Stimulated activated CD4-positive, alpha-beta T cell treated with anti-CD3 and anti-CD28 coated beads, Interleukin-2, amount 100 ng/mL, for 4 hours (primary cell): ENCODE measurements around the gene SENP8.
"Not testable (repeated sequence)": the region's sequence is repeated elsewhere in the genome, so short reads cannot be mapped to it uniquely, and the experiment has no call there.

Experiments
- DNase-seq: peaks from one replicate; pipeline ENCODE4 v3.0.0-alpha.2; 2020; ENCODE audit warnings: low read depth

SENP8 gene

DNA sequence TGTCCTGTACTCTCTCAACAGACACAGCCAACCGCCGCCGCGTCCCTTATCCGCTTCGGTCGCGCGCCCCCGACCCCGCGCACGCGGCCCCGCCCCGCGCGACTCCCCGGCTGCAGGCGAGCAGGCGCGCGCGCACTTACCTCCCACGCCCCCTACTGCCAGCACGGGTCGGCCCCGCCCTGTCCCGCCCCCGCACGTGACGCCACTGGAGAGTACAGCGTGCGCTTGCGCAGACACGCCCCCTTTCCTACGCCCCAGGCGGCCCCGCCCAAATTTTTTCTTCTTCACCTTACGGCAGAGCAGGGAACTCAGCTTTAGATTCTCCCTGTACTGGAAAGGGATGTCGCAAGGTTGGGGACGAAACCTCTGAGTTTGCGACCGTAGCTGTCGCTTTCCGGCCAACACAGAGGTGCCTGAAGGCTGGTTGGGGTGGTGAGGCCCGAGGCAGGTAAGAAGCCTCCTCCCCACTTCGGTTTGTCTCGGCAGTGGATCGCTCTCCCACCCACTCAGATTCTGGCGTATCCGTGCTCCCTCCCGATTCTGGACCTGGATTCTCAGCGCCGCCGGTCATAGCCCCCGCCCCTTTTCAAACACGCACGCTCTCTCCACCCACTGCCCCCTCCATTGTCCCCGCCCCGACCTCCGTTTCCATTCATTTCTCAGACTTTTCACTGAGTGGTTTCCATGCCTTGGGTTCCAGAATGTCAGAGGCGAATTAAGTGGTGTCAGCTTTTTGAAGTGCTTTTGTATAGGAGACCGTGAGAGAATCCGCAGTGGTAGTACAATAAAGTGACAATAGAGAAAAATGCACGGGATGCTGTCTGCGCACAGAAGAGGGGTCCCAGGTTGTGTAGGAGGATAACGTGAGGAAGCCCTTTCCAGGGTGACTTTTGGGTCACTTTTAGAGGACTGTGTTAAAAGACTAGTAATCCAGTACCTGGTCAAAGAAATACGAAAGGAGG lies at the start of gene SENP8, which contains the start of gene MYO9A:
SENP8 (plus strand) TSS at position 387 of the 962 bp plus-strand sequence. CDS start 21,221 bp downstream, outside the sequence.
MYO9A (minus strand) TSS at position 134 of the 962 bp plus-strand sequence. CDS start 71,587 bp downstream, outside the sequence.
- DNase-seq: peak; percentile 99

DNA sequence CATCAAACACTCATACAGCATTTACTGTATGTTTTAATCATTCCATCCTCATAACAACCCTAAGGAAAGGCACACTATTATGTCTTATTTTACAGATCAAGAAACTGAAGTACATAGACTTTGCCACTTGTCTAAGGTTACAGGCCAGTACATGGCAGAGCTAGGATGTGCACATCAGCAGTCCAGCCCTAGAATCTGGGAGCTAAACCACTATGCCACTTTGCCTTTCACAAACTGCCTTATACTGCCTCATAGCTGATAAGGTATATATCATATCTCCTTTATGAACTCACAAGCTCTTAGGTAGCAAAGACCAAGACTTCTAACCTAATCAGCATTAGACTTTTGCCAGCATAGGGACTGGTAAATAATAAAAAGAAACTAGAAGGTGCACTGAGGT lies 49.3 kb upstream of the SENP8 start:
- DNase-seq: no peak

DNA sequence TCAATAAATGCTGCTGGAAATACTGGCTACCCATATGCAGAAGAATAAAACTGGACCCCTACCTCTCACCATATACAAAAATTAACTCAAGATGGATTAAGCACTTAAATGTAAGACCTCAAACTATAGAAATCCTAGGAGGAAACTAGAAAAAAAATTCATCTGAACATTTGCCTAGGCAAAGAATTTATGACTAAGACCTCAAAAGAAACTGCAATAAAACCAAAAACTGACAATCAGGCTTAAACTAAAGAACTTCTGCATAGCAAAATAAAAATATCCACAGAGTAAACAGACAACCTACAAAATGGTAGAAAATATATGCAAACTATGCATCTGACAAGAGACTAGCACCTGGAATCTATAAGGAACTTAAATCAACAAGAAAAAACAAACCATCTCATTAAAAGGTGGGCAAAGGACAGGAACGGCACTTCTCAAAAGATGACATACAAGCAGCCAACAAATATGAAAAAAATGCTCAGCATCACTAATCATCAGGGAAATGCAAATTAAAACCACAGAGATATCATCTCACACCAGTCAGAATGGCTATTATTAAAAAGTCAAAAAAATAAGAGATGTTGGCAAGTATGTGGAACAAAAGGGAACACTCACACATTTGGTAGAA lies 47.3 kb upstream of the SENP8 start:
- no peak for DNase-seq

DNA sequence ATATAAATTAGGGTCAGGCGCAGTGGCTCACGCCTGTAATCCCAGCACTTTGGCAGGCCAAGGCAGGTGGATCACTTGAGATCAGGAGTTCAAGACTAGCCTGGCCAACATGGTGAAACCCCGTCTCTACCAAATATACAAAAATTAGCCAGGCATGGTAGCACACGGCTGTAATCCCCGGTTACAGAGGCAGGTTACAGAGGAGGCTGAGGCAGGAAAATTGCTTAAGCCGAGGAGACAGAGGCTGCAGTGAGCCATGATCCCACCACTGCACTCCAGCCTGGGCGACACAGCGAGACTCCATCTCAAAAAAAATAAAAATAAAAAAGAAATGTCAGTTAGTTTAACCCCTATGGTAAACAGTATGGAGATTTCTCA lies 46.8 kb upstream of the SENP8 start:
- DNase-seq: not testable (repeated sequence)

DNA sequence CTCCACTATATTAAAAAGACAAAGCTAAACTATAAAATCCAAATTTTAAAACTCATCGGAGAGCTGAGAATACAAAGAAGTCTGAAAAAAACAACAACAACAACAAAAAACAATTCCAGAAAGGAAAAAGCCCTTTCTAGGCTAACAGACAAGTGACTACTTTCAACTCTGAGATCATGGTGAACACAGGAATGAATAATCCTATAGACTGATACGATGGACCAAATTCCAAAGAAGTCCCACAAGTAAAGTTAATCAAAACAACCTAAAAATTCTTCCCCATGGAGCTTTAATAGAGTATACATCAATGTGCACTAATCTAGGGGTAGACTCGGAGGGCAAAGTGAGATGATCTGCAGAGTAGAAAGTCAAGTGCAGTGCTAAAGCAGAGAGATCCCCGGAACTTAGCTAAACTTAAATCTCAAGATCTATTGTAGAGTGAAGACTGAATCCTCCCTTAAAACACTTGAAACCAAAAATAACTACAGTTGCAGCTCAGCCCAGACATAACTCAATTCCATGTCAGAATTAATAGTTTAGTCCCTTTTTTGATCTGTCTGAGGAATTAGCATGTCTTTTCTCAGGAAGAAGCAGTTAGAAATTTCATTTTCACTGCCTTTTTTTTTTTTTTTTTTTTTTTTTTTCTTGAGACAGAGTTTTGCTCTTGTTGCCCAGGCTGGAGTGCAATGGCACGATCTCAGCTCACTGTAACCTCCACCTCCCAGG lies 43.7 kb upstream of the SENP8 start:
- DNase-seq: no peak

DNA sequence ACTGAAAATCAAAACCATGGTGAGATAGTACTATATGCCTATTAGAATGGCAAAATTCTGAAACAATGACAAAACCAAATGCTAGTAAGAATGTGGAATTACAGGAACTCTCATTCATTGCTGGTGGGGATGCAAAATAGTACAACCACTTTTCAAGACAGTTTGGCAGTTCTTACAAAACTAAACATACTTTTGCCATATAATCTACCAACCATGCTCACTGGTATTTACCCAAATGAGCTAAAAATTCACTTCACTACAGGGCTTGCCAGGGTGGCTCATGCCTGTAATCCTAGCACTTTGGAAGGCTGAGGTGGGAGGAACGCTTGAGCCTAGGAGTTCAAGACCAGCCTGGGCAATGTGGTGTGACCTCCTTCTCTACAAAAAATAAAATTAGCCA lies 40.3 kb upstream of the SENP8 start:
- no peak for DNase-seq

DNA sequence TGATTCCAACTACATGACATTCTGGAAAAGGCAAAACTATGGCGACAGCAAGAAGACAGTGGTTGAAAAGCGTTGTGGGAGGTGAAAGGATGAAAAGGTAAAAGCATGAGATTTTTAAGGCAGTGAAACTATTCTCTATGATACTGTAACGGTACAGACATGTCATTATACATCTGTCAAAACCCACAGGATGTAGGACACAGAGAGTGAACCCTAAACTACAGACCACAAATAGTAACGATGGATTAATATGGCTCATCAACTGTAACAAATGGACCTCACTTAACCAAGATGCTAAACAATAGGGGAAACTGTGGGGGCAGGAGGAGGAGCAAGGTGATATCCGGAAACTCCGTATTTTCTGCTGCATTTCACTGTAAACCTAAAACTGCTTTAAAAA lies 39.3 kb upstream of the SENP8 start:
- DNase-seq: no peak

DNA sequence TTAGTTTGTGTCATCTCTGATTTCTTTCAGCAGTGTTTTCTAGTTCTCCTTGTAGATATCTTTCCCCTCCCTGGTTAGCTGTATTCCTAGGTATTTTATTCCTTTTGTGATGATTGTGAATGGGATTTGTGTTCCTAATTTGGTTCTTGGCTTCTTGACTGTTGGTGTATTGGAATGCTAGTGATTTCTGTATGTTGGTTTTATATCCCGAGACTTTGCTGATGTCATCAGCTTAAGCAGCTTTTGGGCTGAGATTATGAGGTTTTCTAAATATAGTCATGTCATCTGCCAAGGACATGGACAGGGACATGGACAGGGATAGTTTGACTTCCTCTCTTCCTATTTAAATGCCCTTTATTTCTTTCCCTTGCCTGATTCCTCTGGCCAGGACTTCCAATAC lies 36.0 kb upstream of the SENP8 start:
- DNase-seq: no peak

DNA sequence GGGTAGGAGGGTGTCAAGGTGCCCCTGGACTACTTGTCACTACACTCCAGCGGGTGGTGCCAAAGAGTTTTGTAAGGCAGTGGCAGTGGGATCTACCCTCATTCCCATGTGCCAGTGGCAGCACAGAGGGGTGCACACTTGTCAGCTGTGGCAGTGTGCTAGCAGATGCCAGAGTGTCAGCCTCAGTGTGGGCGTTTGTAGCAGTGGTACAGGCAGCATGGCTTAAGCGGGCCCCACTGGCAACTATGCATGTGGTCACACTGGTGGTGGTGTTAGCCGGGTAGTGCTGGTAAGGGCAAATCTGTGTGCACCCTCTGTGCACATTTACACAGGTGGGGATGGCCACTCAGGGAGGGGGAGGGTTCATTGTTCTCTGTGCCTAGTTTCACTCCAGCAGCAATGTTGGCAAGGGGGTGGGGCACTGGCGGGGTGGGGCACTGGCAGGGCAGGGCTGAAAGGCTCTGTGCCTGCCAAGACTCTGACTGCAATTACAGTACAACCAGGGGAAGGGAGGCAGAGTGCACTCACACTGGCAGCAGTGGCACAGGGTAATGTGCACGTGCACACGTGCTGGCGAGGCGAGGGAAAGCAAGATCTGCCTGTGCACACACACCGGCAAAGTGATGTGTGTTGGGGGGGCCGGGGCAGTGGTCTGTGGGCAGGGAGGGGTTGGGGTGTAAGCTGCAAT lies 32.0 kb upstream of the SENP8 start:
- no peak for DNase-seq

DNA sequence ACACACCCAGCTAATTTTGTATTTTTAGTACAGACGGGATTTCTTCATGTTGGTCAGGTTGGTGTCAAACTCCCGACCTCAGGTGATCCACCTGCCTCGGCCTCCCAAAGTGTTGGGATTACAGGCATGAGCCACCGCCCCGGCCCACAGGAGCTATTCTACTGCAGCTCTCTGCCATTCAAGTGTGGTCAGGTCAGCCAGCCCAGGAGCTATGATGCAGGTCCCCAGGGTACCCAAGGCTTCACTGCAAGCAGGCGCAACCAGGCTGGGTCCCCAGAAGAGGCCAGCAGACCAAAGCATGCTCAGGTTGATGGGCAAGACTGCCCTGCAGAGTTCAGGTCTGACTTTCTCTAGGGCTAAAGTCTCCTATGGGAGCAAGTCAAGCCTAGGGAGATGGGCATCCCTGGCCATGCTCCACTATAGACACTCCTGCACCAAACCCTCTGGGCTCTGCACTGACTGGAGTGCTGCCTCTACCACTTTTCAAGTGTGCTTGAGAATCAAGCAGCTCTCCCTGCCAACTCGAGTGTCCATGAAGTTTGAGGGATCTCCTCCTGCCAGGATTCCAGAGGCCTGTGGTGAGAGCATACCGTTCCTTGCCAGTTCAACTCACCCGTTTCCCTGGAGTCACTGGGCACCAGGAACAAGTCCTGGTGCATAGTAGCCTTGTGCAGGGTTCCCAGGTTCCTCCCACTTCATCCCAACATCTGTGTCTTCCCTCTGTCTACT lies 31.1 kb upstream of the SENP8 start:
- no peak for DNase-seq

DNA sequence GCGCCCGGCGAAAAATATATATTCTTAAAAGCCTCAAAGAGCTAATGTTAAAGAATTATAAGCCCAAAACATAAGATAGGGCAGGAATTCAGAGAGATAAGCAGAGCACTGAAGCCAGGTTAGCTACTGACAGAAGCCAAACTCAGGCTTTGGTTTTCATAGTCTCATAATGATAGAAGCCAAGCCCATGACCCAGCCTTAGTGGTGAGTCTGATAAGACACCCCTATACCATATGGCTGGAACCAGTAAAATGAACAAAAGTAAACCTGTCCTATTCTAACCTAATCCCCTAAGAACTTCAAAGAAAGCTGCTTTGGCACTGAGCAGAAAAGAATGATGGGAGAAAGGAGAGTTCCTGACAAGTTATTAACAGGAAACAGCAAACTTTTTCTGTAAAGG lies 26.2 kb upstream of the SENP8 start:
- no peak for DNase-seq

DNA sequence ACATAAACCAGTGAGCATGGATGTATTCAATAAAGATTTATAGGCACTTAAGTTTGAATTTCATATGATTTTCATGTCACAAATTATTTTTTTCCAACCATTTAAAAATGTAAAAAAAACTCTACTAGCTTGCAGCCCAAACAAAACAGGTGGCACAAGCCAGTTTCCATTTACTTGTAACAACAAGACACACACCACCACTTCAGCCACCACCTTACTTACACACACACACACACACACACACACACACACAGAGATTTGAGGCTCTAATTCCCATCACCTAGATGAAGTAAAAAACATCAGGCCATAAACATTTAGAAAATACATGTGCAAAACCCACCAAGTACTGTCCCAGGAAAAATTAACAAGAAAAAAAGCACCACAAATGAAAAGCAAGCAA lies 25.5 kb upstream of the SENP8 start:
- DNase-seq: no peak

DNA sequence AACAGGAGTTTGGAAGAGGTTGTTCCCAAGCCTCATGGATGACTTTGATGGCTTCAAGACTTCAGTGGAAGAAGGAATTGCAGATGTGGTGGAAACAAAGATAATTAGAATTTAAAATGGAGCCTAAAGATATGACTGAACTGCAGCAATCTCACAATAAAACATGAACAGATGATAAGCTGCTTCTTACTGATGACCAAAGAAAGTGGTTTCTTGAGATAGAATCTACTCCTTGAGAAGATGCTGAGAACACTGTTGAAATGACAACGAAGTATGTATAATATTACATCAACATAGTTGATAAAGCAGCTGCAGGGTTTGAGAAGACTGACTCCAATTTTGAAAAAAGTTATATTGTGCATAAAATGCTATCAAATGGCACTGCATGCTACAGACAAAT lies 21.4 kb upstream of the SENP8 start:
- DNase-seq: no peak

DNA sequence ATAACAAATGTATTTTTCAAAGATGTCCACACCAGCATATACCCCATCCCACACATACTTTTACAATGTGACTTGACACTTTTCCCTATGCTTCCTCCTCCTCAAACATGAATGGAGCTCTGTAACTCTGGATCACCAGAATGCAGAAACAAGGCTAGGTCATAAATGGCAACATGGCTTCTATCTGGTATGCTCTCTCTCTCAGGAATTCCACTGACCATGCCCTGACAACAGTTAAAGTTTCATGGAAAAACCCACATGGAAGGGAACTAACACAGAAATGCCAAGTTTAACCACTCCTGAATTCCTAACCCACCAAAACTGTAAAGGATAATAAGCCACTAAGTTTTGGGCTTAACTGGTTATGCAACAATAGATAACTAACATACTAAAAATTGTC lies 20.2 kb upstream of the SENP8 start:
- DNase-seq: no peak

DNA sequence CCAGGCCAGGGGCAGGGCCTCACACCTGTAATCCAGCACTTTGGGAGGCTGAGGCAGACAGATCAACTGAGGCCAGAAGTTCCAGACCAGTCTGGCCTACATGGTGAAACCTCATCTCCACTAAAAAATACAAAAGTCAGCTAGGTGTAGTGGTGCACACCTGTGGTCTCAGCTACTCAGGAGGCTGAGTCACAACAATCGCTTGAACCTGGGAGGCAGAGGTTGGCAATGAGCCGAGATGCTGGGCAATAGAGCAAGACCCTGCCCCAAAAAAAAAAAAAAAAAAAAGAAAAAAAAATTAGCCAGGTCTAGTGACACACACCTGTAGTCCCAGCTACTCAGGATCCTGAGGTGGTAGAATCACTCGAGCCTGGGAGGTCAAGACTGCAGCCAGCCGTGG lies 19.0 kb upstream of the SENP8 start:
- no peak for DNase-seq

DNA sequence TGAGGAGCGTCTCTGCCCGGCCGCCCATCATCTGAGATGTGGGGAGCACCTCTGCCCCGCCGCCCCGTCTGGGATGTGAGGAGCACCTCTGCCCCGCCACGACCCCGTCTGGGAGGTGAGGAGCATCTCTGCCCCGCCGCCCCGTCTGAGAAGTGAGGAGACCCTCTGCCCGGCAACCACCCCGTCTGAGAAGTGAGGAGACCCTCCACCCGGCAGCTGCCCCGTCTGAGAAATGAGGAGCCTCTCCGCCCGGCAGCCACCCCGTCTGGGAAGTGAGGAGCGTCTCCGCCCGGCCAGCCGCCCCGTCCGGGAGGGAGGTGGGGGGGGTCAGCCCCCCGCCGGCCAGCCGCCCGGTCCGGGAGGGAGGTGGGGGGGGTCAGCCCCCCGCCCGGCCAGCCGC lies 17.7 kb upstream of the SENP8 start:
- not testable (repeated sequence) for DNase-seq

DNA sequence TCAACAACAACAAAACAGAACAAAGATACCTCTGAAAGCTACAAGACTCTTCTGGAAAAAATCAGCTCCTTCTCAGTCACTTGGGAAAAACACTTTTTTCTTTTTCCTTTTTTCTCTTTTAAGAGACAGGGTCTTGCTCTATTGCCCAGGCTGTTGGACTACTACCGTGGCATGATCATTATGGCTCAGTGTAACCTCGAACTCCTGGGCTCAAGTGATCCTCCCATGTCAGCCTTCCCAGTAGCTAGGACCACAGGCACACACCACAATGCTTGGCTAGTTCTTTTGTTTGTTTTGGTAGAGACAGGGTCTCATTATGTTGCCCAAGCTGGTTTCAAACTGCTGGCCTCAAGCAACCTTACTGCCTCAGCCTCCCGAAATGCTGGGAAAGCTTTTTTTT lies 13.1 kb upstream of the SENP8 start:
- DNase-seq: no peak

DNA sequence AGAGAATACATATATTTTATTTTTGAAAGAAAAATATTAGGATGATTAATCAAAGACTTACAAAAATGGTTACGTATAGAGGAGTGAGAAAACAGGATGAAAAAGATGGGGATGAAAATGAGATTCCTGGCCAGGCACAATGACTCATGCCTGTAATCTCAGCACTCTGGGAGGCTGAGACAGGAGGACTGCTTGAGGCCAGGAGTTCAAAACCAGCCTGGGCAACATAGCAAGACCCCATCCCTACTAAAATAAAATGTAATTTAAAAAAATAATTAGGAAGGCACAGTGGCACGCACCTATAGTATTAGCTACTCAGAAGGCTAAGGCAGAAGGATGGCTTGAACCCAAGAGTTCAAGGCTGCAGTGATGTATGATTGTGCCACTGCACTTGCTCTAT lies 12.1 kb upstream of the SENP8 start:
- no peak for DNase-seq

DNA sequence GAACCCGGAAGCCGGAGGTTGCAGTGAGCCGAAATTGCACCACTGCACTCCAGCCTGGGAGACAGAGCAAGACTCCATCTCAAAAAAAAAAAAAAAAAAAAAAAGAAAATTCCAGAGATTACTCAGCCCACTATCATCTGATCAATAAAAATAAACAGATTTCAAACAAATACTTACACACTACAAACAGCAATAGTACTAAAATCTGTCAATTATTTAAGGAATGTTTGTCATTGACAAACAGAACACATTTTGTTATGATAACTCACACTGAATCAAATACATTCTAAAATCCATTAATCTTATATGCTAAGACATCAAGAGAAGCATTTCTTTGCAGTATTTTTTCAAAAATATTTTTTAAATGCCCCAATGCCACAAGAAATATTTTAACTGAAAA lies 7.8 kb upstream of the SENP8 start:
- DNase-seq: no peak

DNA sequence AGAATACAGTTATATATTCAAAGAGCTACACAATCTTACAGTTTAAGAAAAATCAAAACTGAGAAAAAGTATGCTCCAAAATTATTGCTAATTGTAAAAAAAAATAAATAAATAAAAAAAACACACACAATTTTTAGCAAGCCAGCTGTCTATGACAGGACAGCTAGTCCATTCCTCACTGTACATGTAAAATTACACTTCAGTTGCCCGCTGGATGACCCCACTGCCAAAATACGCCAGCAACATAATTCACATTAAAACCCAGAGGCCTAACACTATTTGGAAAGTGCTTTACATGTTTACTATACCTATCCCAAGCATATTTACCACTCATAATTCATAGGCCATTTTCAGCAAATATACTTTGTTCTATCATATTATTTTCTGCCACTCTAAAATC lies 6.1 kb upstream of the SENP8 start:
- DNase-seq: no peak

DNA sequence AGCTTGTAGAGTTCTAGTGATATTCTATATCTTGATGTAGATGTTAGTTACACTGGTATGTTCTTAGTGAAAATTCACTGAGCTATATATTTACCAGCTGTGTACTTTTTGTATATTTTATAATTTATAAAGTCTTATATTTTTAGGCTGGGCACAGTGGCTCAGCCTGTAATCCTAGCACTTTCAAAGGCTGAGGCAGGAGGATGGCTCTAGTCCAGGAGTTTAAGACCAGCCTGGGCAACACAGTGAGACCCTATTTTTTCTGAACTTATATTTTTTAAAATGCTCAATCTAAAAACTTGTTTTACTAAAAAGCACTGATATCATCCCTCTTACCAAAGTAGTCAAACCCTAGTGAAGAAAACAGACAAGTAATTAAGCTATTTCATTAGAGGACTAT lies 5.4 kb upstream of the SENP8 start:
- no peak for DNase-seq
